ENCODE measurements around the gene MOXD1. TPM values are rescaled to one million over a fixed set of nuclear protein-coding genes. Genes with fewer than 3 reads are reported as not detected.

MOXD1 gene
- total RNA-seq (2021; fragmentation: NEBNext Ultra II Directional; extraction: Animal tissue kit (Norgen Biotek cat#: 25700)): 1.4 and 1.6 TPM in 2 replicates
- 1.7 and 3.5 TPM in 2 replicates for polyA plus RNA-seq (2011; rRNA removed)
- 2.6 TPM for polyA plus RNA-seq (2011; cell fraction: cytosol; rRNA removed)
- 1.3 TPM for polyA plus RNA-seq (2011; cell fraction: nucleus; rRNA removed)
- 2.7 to 4.8 TPM (median 4.2 TPM) in 4 replicates for polyA plus RNA-seq (2012, experiment 1 of 2)
- polyA plus RNA-seq (2012, experiment 2 of 2): 0.80 TPM
- 2.2 TPM for polyA plus RNA-seq (2013, experiment 1 of 2)
- 2.3 TPM for polyA plus RNA-seq (2013, experiment 2 of 2)
- 1.6 and 4.1 TPM in 2 replicates for polyA minus RNA-seq (2011; rRNA and poly(A)+ RNA removed)
- polyA minus RNA-seq (2011; cell fraction: cytosol; rRNA and poly(A)+ RNA removed): 1.4 TPM
- 2.4 TPM for polyA minus RNA-seq (2011; cell fraction: nucleus; rRNA and poly(A)+ RNA removed)
- long read RNA-seq, experiment 1, partial matches to known transcripts: 0 of 2 reads
- long read RNA-seq, experiment 1, other reads (novel, unspliced or antisense): 0 of 2 reads
- long read RNA-seq, experiment 2, partial matches to known transcripts: 0 of 1 reads
- long read RNA-seq, experiment 2, other reads (novel, unspliced or antisense): 1 of 1 reads

DNA sequence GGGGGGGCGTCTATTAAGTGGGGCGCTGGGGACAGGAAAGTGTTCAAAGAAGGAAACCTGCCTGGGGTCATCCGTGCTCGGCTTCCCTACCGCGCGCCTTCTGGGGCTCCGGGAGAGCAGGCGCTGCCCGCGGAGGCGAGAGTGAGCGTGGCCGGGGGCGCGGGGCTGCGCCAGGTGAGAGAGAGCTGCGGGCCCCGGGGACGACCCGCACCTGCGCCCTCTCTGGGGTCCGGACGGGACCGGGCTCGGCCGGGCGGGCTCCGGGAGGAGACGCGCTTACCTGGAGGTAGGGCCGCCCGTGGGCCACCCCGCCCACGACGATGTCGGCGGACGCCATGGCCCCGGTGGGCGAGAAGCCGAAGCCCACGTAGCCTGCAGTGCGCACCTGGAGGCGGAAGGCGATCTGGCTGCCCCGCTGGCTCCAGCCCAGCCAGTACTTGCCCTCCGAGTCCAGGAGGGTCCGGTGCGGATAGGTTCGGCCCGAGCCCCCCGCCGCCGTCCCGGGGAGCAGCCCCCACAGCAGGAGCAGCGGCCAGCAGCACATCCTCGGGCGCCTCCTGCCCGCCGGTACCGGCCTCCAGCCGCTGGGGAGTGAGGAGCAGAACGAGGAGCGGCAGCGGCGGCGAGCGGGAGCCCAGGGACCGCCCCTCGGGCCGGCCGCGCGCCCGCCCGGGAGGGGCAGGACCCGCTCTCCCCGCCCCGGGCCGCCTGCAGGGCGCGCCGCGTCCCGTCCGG, at the start of gene MOXD1:
MOXD1 (minus strand) TSS at position 593 of the 735 bp plus-strand sequence; CDS start at position 544, 49 bp downstream.
- no peaks in the 10 kb centered on the region; a peak in 2 of 7 replicates for H3K4me1 ChIP-seq (replicated peaks in 1 of 4; ENCODE audit: control insufficient read depth in 3 of 4, insufficient read depth in 4 of 4, low read length in 3 of 4)
- H3K79me2 ChIP-seq (ENCODE audit: control insufficient read depth in 1 of 2, insufficient read depth in 2 of 2, low read length in 2 of 2): no peaks in the 10 kb centered on the region
- no peak within 1 kb of the TSS for H3K23ac ChIP-seq (ENCODE audit: insufficient read length)
- no peak within 1 kb of the TSS; the same call in 1 of the 2 replicates for H2BK5ac ChIP-seq (ENCODE audit: low read depth, low read length)
- H4K20me1 ChIP-seq (replicated peaks in 1 of 2; ENCODE audit: control insufficient read depth in 1 of 2, insufficient read depth in 2 of 2, low read length in 2 of 2): no peaks in the 10 kb centered on the region
- peak within 1 kb of the TSS; percentile 31 to 84 (median 62) for H3K9ac ChIP-seq (replicated peaks in 1 of 4; ENCODE audit: extremely low read depth in 1 of 4, low read depth in 3 of 4, low read length in 3 of 4)
- no peak within 1 kb of the TSS for H4K5ac ChIP-seq (ENCODE audit: insufficient read length, low read depth, low read length)
- no peak within 1 kb of the TSS for H3K27ac ChIP-seq (ENCODE audit: low read depth, low read length)
- H3K4me2 ChIP-seq (ENCODE audit: insufficient read depth in 1 of 2, low read depth in 2 of 2, low read length in 2 of 2): peak within 1 kb of the TSS; percentile 79 to 89
- H2AFZ ChIP-seq (ENCODE audit: low read length): peak within 1 kb of the TSS; percentile 97
- no peak within 1 kb of the TSS for H2AK5ac ChIP-seq (ENCODE audit: low read depth, low read length)
- no peak within 1 kb of the TSS for H2BK15ac ChIP-seq (ENCODE audit: low read length)
- H3K56ac ChIP-seq (replicated peaks; ENCODE audit: insufficient read length, low read depth, low read length): no peak within 1 kb of the TSS
- H4K91ac ChIP-seq (replicated peaks; ENCODE audit: insufficient read length, low read length): no peak within 1 kb of the TSS
- CTCF ChIA-PET (ENCODE audit: partially characterized antibody): interaction anchor here (1.1 kb wide), 1 partner anchor 22 kb away, joined by 3 read pairs; no protein-coding TSS in a partner anchor
- no peaks in the 10 kb centered on the region for H3K36me3 ChIP-seq (ENCODE audit: control insufficient read depth in 2 of 4, insufficient read depth in 4 of 4, low read length in 3 of 4)
- H2BK120ac ChIP-seq (replicated peaks; ENCODE audit: low read depth, low read length): no peak within 1 kb of the TSS
- no peaks in the 10 kb centered on the region for H3K79me1 ChIP-seq (ENCODE audit: low read depth, low read length)
- peaks cover 6 to 43% (median 34%) of the 10 kb centered on the region in 4 experiments for H3K27me3 ChIP-seq (replicated peaks in 1 of 4; ENCODE audit: control insufficient read depth in 3 of 4, extremely low read depth in 1 of 4, insufficient read depth in 3 of 4, low read length in 3 of 4)
- peaks cover 12% of the 10 kb centered on the region for H3K23me2 ChIP-seq (ENCODE audit: low read depth, low read length)
- H3K4ac ChIP-seq (replicated peaks; ENCODE audit: insufficient read length, low read depth, low read length): no peak within 1 kb of the TSS
- WGBS, 2 experiments (ENCODE audit: extremely low coverage in 1 of 2, insufficient coverage in 1 of 2, insufficient read length in 1 of 2, insufficient replicate concordance in 2 of 2, low coverage in 1 of 2, low lambda C conversion rate in 2 of 2, missing lambda C conversion rate in 1 of 2): 2% methylated on average over 46 of the region's 87 CpGs; no CpG with 5 or more reads in 1 of the 2 experiments
- H4K8ac ChIP-seq (ENCODE audit: extremely low read depth, insufficient read depth, low read length): peak within 1 kb of the TSS; percentile 71
- 0 out of 2 replicates have a peak within 1 kb of the TSS, but pooled peaks have one; percentile 29 for H2BK12ac ChIP-seq (ENCODE audit: low read depth, low read length)
- DNase-seq (ENCODE audit: low read depth in 1 of 2, low spot score in 2 of 2): peak in 1 of 2 experiments; percentile 83
- peak within 1 kb of the TSS; percentile 63 to 79 (median 69) for H3K4me3 ChIP-seq (ENCODE audit: extremely low read depth in 1 of 4, insufficient read depth in 2 of 4, low read depth in 3 of 4, low read length in 4 of 4)
- no peaks in the 10 kb centered on the region; a peak in 1 of 4 replicates for H3K9me3 ChIP-seq (ENCODE audit: insufficient read depth in 2 of 2, low read depth in 1 of 2, low read length in 1 of 2)
- H3K14ac ChIP-seq (ENCODE audit: insufficient read length): no peak within 1 kb of the TSS
- peak within 1 kb of the TSS; percentile 29; the same call in 1 of the 2 replicates for H3K18ac ChIP-seq (ENCODE audit: extremely low read depth, low read length)
- POLR2A ChIA-PET (ENCODE audit: partially characterized antibody): interaction anchor here (1.0 kb wide), 1 partner anchor 8 kb away, joined by 3 read pairs; no protein-coding TSS in a partner anchor
- FAIRE-seq: no peak
- no peak within 1 kb of the TSS for H2BK20ac ChIP-seq (ENCODE audit: low read length)
- TF ChIP-seq, protein P1, sequence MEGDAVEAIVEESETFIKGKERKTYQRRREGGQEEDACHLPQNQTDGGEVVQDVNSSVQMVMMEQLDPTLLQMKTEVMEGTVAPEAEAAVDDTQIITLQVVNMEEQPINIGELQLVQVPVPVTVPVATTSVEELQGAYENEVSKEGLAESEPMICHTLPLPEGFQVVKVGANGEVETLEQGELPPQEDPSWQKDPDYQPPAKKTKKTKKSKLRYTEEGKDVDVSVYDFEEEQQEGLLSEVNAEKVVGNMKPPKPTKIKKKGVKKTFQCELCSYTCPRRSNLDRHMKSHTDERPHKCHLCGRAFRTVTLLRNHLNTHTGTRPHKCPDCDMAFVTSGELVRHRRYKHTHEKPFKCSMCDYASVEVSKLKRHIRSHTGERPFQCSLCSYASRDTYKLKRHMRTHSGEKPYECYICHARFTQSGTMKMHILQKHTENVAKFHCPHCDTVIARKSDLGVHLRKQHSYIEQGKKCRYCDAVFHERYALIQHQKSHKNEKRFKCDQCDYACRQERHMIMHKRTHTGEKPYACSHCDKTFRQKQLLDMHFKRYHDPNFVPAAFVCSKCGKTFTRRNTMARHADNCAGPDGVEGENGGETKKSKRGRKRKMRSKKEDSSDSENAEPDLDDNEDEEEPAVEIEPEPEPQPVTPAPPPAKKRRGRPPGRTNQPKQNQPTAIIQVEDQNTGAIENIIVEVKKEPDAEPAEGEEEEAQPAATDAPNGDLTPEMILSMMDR (IDR thresholded peaks at IDR 0.05; ENCODE audit: control extremely low read depth in 1 of 3, insufficient read depth in 1 of 3, low read depth in 1 of 3, low read length in 3 of 3): peak in 2 of 3 experiments; percentile 1 to 2; a peak in 1 of 4 replicates
- TF ChIP-seq PHF8 (conservative IDR thresholded peaks at IDR 0.05; ENCODE audit: low read depth, low read length) (peak; percentile 42; the same call in 1 of the 2 replicates), ASH2L (IDR thresholded peaks at IDR 0.05; ENCODE audit: low read length) (peak; percentile 93), FOSL1 (IDR thresholded peaks at IDR 0.05; ENCODE audit: insufficient read depth, low read depth, low read length) (no peak)
- TF ChIP-seq, protein P2, sequence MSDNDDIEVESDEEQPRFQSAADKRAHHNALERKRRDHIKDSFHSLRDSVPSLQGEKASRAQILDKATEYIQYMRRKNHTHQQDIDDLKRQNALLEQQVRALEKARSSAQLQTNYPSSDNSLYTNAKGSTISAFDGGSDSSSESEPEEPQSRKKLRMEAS (IDR thresholded peaks at IDR 0.05): peak; percentile 3; the same call in 1 of the 2 replicates
